GM19240 (cell line): Measurements from ENCODE around the gene BCOR.

Experiments
- DNase-seq: peaks from one replicate; pipeline ENCODE4 v3.0.0; 2011; ENCODE audit warnings: low spot score; ENCODE audit not compliant: insufficient read length

The BCOR gene

DNA sequence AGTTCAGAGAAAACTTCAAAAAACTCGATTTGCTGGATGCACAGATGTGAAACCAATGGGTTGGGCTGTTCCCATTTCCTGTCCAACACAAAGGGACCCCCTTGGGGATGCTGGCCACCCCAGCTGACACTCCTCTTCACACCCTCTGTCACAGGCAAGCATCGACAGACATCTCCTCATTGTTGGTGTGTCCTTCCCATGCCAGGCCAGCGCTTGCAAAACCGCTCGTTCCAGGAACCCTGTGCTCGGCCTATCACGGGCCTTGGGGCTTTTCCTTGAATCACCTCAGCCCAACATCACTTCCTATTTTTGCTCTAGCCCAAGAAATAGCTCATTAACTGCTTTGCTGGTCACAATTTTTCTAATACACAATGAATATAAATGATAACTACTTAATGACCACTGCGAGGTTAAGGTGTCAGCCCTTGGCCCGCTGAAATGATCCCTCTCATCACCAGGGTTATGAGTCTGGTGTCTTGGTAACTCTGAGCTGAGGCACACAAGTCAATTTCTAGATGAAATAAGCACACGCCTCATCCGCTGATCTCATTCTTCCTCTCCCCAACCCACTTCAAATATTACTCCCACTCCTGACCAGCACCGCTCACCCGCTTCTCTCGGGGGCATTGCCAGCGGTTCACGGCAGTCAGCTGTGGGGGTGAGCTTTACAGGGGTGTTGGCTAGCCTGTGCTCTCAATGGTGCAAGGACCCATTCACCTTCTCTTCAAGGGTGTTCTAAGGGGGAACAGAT is 32.3 kb downstream of the BCOR start:
- no peak for DNase-seq

DNA sequence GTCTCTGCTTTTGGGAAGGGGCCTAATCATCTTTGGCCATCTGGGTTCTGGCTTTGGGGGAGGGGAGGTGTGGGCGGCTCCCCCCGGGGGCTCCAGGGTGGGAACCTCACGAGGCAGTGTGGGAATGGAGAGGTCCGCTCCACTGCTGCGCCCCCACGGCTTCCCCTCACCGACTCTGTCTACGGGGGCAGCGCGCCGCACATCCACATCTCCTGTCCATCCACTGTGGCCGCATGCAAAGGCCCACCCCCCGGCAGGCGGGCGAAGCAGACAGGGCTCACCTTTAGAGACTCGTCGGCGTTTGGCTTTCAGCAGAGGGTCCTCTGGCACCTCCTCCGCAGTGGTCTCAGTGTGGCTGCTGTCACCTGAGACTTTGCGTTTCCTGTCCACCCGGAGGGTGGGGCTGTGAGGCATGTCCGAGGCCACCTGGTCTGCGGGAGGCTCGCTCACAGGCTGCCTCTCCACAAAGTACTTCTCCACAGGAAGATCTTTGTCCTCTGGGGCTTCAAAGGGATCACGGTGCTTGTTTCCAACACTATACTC is 33.6 kb downstream of the BCOR start:
- DNase-seq, result no peak

DNA sequence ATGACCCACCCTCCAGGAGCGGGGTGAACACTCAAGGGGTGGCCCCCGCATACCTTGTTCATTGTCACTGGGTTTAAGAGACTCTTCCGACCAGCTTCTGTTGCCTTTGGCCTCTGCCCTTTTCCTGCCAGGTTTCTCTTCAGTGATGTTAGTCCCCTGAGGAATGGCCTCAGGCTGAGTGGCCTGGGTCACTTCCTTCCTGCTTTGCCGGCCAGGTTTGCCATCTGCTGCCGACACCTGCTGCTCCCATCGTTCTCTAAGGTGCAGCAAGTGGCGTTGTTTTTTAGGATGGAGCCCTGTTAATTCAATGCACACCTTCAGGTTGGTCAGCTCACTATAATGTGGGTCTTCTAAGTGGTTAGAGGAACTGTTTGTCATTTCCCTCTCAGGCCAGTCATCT is 34.2 kb downstream of the BCOR start:
- no peak for DNase-seq

DNA sequence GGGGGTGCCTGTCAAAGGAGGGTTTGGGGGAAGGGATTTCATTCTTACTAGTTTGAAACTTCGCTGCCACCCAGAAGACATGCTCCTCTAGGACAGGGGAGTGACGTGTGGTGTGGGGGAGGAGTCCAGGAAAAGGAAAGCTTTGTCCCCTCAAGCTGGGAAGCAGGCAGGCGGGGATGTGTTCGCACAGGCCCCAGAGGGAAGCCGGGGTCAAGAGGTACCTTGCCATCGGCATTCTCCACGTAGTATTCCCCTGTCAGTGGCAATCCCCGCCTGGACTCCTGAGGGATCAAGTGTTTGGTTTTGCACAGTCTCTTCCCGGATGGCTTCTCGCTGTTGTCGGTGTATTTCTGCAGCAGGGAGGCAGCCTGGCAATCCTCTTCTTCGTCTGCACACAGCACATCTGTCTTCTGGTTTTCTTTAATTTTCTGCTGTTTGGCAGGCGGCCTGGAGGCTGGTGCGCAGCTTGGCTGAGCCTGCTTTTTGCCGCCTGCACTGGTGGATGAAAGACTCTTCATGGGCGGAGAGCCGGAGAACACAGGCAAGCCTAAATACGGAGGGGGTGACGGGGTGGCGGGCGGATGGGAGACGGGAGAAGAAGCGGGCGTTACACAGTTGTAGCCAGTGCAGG is 35.1 kb downstream of the BCOR start:
- no peak for DNase-seq

DNA sequence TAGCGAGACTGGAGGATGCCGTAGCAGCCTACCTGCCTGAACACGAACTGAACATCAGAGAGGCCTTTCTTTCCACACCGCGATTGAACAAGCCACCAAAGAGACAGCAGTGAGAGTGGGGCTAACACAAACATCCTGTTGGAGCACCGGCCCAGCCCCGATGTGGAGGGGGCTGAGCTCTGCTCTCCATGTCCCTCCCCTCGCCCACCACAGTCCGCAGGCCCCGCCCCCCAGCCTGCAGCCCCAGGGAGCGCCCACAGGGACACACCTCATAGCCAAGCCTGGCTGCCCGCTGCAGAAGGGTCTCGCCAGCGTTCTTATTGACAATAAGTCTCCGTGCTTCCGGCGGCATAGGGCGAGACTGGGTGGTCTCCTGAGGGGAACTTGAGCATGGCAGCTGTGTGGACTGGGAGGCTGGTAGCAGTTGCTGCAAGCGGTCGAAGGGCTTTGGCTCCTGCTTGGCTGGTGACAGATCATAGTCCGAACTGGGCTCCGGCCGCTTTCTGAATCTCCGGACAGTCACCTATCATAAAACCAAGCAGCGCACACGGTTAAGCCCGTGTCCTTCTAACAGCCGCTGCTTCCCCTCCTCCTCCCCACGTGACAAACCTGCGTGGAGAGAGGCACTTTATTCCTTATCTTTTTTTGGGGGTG is 35.8 kb downstream of the BCOR start:
- DNase-seq, result no peak

DNA sequence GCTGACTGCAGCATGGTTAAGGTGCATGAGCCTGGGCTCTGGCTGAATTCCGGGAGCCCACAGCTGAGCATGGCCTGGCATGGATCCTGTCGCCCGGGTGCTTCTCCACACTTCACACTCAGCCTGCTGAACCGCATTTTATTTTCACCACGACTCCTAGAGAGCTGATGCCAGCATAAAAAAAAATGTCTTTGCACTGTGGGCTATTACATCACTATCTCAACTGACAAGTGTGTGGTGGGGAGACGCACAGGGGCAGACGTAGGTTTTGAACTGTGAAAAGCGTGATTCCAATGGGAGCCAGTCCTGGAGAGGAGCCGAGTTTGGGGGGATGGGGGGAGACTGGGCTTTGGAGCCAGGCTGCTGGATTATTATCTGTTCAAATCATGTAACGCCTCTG is 36.8 kb downstream of the BCOR start:
- DNase-seq, result no peak

DNA sequence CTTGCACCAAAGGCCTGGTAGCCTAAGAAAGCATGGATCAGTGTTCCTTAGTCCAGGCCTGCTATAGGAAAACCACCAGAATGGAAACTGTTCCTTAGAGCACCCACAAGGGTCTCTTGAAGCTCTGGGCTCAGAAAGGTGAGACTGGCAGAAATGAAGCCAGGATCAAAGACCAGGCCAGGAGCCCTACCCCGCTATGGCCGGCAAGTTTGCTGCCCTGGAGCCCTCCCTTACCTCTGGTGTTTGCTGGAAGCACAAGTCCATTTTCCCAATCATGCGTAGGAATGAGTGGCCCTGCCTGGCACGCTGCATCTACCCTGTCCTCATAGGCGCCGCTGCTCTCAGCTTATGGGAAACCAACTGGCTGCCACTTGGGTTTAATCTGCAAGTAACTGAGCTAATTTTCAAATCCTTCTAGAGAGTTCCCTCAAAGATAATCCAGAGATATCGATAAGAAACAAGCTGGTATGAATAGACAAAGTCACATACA is 37.4 kb downstream of the BCOR start:
- no peak for DNase-seq

DNA sequence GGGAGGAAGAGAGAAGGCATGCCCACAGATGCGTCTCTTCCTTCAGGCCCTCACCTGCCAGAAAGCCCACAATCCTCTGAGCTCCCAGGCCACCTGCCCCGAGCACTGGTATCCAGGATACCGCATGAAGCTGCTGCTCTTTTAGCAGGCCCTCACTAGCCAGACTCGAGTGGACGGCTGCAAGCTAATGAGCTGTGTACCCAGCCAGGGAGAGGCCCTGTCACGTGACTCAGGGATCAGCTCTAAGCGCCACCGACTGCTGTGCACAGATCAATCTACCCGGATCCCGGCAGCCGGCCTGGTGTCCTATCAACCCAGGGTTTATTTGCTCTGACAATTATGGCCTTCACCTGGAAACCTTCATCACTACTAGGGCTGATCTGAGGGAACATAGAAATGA is 39.0 kb downstream of the BCOR start:
- DNase-seq, result no peak

DNA sequence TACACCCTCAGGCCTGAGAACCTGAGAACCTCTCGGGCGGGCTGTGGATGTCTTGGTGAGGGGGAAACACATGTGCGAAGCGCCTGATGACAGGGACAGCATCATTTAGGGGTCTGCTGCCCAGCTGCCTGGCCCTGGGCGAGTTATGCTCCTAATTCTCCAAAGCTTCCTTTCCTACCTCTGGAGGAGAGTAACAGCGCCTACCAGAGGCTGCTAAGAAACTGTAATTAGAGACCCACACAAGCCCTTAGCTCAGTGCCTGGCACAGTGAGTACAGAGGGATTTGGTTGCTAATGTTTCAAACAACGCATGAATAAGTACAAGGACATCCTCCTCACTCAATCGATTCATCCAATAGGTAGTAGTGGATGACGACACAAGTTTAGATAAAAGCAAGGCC is 40.4 kb downstream of the BCOR start:
- DNase-seq, result no peak

DNA sequence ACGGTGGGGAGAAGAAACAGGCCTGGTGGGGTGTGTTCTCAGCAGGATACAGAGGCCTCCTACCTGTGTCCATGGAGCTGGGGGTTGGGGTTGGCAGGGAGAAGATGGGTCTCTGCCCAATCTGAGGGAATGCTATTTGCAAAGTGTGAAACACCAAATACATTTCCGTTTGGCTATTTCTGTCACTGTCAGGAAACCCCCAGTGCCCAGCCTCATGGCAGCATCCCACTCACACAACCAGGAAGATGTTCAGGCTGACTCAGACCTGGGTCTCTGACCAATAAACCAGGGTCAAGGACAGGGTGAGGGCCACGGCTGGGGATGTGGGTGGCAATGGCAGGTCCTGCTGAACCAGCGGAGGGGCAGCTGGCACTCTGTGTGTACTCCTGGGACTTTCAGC is 41.3 kb downstream of the BCOR start:
- DNase-seq, result no peak

DNA sequence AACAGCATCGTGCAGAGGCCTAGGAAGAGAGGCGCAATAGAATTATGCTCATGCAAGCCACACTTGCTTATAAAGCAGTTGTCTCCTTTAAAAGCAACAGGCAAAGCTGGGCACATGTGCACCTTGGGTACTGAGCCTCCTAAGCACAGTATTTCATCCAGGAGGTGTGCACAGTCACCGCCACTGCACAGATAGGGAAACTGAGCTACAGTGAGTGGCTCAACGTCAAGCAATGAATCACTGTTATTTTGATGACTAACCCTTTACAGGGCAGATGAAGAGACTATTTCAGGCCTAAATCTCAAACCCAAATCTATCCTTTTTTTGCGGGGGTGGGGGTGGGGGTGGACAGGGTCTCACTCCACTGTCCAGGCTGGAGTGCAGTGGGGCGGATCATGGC is 42.3 kb downstream of the BCOR start:
- no peak for DNase-seq

DNA sequence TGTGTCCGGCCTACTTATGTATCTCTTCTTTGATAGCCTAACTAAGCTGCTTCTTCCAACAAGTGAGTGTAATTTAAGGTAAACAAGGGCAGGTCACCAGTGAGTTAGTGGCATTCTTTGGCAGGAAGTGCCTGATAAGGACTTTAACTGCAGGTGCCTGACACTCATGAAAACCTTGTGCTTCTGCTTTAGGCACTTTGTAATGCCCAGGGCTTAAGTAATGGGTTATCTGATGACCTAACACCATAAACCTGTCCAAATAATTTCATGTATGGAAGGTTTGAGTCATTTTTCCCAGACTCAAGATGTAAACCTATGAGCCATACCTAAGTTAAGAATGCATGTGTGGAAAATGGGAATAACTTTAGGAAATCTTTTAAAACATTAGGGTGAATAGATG is 43.0 kb downstream of the BCOR start:
- no peak for DNase-seq

DNA sequence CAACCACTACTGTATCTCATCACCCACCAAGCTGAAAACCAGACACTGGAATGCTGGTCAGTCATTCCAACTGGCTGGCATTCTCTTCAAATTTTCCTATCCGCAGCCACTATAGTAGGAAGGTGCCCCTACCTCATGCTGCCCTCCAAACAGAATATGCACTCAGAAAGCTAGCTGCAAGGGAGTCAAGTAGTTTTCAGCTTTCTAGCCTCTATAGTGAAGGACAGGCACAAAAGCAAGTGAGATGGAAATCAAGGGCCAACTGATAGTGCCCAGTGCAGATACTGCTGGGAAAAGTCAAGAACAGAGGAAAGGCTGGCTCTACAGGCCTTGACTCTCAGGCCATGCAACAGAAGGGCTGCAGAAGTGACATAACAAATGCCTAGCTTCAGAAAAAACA is 47.2 kb downstream of the BCOR start:
- DNase-seq, result no peak

DNA sequence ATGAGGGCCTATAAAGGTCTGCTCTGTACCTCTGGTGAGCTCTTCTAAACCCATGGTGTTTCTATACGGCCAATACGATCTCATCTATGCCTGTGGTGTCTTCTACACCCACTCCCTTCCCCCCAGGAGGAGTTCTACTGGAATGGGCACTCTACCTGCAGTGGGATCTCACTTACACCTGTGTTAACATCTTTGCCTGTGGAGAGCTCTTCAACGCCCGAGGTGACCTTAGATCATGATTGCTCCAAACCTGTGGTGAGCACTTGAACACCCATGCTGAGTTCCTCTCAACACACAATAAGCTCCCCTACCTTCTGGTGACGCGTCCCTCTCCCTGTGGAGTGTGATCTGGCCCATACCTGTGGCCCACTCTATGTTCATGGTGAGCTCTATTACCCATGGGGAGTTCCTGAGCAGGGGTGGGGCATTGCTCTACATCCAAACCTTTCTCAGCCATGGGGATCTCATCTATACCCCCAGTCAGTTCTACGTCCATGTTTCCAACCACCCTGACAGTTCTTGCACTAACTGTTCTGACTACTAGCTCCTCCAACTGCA is 48.6 kb downstream of the BCOR start:
- DNase-seq, result no peak

DNA sequence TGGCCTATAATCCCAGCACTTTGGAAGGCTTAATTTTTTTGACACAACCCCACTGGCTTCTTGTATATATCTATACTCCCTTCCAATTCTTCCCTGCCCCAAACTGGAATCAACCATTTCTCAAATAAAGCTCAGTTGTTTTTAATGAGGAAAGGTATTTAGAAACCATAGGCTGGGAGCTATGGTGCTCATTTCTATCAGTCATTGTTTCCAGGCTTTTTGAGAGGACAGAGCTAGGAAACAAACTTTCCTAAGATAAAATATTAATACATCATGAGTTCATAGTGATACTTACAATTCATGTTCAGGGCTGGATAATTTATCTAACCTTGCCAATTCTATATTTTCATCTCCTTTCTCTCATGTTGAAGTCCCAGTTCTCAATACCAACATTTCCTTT is 50.3 kb downstream of the BCOR start:
- no peak for DNase-seq

DNA sequence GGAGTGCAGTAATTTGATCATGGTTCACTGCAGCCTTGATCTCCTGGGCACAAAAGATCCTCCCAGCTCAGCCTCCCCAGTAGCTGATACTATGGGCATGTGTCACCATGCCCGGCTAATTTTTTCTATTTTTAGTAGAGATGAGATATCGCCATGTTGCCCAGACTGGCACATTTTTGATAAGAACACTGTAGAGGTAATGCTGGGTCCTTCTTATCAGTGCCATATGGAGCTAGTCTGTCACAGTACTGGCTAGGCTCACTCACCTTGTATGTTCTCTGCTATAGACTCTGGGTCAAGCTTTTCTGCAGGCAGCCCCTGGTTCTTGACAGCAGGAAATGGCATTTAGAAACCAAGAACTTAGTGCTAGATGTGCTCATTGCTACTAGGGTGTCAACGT is 53.9 kb downstream of the BCOR start:
- no peak for DNase-seq

DNA sequence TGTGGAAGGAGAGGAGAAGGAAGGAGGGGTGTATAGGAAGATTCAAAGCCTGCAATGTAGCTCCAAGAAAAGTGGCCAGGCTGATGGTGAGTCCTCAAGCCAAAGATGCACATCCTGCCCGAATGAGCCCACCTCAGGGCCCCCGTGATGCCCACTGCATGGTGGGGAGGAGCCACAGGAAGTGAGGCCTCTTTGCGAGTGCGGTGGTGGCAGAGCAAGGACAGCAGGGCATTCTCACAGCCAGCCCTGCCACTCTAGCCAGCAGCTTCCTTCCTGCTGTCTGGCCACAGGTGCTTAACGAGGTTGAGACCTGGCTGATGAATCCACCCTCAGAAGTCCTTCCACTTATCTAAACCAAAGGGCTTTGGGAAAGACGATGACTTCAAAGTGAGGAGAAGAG is 55.8 kb downstream of the BCOR start:
- DNase-seq, result no peak

DNA sequence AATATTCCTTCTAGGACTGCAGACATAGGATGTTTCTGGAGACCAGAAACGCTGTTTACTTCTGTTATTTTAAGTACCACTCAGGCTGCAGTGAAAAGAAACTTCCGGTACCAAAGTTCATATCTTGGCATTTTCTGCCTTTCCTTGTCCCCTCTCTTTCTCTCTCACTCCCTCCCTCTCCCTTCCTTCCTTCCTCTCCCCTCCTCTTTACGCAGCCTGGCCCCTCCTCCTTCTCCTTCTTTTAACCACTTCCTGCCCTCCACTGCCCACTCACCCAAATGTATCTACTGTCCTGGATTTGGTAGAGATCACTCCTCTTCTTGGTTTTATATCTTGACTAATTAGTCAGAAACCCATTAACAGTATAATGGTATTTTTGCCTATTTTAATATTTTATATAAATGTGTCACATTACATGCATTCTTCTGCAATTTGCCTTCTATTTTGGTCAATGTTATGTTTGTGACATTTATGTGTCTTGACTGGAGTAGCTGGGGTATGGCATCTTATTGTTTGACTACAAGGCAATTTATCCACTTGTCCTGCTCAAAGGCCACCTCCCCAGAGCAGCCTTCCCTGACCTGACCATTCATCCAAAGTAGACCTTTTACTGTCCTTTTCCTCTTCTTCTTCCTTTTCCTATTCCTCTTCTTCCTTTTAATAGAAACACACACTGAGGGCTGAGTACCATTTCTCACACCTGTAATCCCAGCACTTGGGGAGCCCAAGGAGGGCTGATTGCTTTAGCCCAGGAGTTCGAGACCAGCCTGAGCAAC is 56.9 kb downstream of the BCOR start:
- DNase-seq, result no peak

DNA sequence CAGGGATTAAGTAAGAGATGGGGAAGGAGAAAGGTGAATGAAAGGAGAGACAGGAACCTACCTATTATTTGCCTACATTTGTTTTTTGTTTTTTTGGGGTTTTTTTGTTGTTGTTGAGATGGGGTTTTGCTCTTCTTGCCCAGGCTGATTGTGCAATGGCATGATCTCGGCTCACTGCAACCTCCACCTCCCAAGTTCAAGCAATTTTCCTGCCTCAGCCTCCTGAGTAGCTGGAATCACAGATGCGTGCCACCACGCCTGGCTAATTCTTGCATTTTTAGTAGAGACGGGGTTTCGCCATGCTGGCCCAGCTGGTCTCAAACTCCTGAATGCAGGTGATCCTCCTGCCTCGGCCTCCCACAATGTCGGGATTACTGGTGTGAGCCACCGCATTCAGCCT is 57.9 kb downstream of the BCOR start:
- DNase-seq, result no peak

DNA sequence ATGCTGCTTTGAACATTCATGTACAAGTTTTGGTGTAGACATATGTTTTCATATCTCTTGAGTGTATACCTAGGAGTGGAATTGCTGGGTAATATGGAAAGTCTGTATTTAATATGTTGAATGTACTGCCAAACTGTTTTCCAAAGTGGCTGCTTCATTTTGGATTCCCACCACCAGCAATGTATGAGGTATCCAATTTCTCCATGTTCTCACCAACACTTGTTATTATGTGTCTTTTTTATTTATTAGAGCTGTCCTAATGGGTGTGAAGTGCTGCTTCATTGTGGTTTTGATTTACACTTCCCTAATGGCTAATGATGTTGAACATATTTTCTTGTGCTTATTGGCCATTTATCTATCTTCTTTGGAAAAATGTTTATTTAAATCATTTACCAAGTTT is 60.4 kb downstream of the BCOR start:
- no peak for DNase-seq

DNA sequence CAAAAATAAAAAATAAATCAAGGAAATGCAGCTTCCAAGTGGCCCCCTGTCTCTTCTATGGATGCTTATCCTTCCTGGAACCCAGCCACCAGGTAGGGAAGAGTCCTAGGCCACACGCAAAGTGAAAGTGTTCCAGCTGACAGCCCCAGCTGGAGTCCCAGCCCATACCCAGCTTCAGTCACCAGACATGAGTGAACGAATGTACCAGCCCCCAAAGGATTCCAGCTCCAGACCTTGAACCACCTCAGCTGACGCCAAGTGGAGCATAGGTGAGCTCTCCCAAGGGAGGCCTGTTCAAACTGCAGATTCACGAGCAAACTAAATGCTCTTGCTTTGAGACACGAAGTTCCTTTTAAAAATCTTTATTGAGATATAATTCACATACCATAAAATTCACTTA is 62.0 kb downstream of the BCOR start:
- DNase-seq, result no peak
